22Rv1 (cell line): ENCODE results near the gene CEBPE.

Source experiments
- H3K27ac ChIP-seq: fragments of 450-650 bp; 2 replicates; pipeline ENCODE4 v1.5.1; 2017
- ZFX ChIP-seq: fragments of 450-650 bp; IDR thresholded peaks from 2 replicates; pipeline ENCODE4 v1.6.1; 2017; ENCODE audit warnings: antibody characterized with exemption, borderline replicate concordance
- TF ChIP-seq, protein P1 (sequence below): fragments of 450-650 bp; IDR thresholded peaks from 2 replicates; pipeline ENCODE4 v1.5.1; 2017; ENCODE audit warnings: mild to moderate bottlenecking

Gene CEBPE

DNA sequence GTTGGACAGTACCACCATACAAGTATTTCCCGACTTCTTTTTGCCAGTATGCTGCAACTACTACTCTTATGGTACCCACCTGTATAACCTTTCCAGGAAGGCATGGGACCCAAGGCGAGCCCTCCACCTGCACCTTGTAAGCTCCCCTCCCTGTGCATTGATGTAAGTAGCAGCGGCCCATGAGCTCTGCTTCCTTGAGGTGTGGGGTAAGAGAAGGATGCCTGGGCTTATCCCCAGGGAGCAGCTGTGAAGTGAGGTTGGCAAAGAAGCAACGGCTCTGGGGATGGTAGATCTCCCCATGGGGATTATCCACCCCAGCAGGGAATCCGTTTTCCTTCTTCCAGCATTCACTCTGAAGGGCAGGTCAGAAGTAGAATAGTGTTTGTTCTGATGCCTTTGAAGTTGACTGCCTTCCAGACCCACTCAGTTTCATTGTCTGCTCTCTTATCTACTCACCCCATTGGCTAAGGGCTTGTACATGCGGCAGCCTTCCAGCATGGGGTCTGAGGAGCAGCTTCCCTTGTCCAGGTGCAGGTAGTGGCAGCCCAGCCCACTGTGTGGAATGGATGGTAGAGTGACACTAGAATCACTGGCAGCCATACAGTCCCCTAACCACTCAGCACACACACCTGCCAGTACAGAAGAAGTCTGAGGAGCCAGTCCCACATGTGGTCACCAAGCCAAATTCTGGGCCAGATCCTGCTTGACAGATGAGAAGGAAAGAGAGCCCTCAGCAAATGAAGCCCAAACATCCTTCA, 17.7 kb downstream of the CEBPE start:
- TF ChIP-seq, protein P1, sequence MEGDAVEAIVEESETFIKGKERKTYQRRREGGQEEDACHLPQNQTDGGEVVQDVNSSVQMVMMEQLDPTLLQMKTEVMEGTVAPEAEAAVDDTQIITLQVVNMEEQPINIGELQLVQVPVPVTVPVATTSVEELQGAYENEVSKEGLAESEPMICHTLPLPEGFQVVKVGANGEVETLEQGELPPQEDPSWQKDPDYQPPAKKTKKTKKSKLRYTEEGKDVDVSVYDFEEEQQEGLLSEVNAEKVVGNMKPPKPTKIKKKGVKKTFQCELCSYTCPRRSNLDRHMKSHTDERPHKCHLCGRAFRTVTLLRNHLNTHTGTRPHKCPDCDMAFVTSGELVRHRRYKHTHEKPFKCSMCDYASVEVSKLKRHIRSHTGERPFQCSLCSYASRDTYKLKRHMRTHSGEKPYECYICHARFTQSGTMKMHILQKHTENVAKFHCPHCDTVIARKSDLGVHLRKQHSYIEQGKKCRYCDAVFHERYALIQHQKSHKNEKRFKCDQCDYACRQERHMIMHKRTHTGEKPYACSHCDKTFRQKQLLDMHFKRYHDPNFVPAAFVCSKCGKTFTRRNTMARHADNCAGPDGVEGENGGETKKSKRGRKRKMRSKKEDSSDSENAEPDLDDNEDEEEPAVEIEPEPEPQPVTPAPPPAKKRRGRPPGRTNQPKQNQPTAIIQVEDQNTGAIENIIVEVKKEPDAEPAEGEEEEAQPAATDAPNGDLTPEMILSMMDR: no peak
- no peak for TF ChIP-seq ZFX
- H3K27ac ChIP-seq: no peak overlapping the region

DNA sequence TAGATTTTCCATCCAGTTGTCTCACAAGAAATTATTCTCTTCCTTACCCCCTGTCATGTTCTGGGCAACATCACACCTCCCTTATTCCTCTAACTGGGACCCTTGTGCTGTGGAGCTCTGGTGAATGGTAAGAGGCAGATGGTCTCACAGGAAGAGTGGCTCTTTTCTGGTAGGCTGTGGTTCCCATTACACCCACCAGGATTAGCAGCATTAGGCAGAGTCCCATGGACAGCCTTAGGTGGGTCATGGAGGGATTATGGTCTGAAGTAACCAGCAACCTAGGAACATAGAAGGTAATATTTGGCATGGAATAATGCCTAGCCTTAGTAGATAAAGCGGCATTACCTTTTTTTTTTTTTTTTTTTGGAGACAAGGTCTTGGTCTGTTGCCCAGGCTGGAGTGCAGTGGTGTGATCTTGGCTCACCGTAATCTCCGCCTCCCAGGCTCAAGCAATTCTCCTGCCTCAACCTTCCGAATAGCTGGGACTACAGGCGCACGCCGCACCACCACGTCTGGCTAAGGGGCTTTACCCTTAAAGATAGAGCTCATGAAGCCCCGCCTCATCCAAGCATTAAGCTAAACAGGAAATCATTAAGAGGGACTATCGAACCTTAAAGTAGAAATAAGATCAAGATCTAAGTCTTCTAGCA, 19.7 kb downstream of the CEBPE start:
- no peak overlapping the region for H3K27ac ChIP-seq
- TF ChIP-seq ZFX: no peak
- TF ChIP-seq, protein P1: no peak

DNA sequence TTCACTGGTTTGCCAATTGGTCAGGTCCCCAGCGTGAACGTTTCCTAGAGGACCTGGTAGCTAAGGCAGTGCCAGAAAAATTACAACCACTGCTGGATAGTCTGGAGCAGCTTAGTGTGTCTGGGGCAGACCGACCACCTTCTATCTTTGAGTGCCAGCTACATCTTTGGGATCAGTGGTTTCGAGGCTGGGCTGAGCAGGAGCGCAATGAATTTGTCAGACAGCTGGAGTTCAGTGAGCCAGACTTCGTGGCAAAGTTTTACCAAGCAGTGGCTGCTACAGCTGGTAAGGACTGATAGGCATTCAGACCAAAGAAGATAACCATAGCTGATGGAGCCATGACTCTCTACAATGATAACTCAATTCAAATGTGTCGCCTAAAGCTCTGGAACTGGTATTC, 21.3 kb downstream of the CEBPE start:
- TF ChIP-seq, protein P1: no peak
- TF ChIP-seq ZFX: no peak
- H3K27ac ChIP-seq: no peak overlapping the region

DNA sequence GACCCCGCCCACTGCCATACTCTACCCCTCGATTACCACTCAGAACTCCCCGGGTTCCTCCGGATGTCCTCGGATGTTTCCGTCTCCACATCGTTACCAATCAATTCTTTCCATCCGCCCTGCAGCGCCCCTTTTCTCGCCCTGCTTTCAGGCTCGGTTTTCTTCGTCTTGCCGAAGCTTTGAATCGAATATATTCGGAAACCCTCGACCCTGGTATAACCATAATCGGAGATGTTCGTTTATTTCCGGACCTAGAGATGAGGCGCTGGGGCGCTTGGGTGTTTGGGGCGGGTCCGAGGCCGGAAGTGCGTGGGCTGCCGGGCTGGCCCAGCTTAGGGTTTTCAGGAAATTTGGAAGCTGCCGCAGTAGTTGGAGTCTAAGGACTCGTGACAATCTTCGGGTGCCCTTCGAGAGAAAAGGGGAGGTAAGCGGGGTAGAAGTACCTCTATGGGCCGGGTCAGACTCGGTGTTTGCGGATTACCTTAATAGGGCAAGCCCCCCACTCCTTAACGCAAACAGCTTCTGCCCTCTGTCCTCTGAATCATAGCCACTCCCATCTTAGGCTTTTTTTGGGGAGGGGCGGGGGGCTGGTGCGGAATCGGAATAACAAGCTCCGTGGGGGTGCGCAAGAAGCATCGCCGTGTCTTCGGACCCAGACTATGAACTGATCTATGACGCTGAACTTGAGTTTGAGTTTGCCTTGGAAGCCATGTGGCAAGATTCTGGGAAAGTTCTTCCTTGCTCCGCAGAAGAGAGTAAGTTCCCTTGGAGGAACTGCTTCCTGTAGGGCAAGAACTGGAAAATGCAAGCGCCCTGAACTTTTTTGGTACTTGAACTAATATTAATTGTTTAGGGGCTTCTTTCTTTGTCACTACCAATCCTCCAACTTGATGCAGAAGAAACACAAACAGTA, 23.6 kb downstream of the CEBPE start, which contains the start of gene C14orf119:
Gene C14orf119 (plus strand): TSS at position 310 of the 913 bp plus-strand sequence. CDS start 2,154 bp downstream, outside the sequence.
- TF ChIP-seq, protein P1: no peak
- TF ChIP-seq ZFX: no peak
- H3K27ac ChIP-seq: peak within 1 kb of the TSS; percentile 92

DNA sequence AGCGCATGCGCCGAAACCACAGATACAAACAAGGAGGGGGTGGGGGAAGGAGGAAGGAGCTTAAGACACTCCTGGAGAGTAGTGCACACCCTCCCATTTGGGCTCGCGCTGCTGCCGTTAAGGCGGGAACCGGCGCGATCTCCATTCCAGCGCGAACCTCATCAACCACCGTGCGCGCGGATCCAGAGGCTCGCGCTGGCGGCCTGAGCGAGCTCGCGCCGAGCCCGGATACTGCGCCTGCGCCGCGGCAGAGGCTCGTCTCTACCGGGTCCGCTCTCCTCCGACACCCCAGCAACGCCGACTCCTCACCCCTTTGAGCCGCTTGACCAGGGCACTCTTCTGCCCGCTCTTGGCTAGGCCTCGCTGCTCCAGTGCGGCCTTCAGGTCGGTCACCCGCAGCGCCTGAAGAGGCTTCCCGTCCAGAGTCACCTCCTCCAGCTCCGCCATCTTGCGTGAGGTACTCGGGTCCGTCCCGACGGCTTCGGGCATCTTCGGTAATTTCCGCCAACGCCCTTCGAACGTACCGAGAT, 24.3 kb downstream of the CEBPE start, which contains the start of gene ACIN1:
Gene ACIN1 (minus strand): TSS at position 471 of the 530 bp plus-strand sequence. CDS start 24 bp downstream, at position 447.
- TF ChIP-seq, protein P1: 0 out of 2 replicates have a peak, but pooled peaks have one; percentile 2
- TF ChIP-seq ZFX: no peak
- H3K27ac ChIP-seq: peak within 1 kb of the TSS; percentile 92

DNA sequence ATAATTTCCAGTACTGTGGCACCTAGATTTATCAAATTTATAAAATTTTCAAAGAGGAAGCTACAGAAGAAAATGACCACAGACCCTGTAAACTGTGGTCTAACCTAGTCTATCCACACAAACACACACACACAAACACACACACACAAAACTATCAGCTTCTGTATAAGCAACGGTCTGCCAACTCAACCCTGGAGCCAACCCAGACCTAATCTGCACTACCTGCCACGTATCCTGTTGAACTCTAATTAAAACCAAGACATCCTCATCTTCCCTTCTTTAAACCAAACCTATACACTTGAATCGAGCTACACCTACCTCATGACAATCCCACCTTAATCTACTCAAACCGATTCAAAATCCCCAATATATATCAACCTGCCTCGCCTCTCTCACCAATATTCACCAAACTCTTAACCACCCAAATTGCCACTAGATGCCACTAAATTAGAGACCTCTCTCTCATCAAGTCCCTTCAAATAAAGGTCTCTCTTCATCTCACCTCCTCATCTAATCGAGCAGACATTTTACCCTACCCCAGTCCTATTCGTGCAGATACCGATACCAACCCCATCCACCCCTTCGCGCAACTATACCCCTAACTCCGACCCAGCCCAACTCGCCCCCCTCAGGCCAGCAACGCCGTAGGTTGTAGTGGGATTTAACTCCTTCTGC, 24.9 kb downstream of the CEBPE start:
- H3K27ac ChIP-seq: peak overlapping the region; percentile 92
- TF ChIP-seq, protein P1: no peak; the same call in 1 of the 2 replicates
- TF ChIP-seq ZFX: no peak
